ENCODE results near the gene ZDHHC13.

Gene ZDHHC13

GRCh38 chr11:19204836-19205235, 87.9 kb downstream of the ZDHHC13 start:
- DNase-seq (ENCODE audit: low read depth in 2 of 2): no peak

- DNase-seq (ENCODE audit: low read depth in 2 of 2): no peak
Observed at GRCh38 chr11:19208181-19208580, 91.2 kb downstream of the ZDHHC13 start.

DNA sequence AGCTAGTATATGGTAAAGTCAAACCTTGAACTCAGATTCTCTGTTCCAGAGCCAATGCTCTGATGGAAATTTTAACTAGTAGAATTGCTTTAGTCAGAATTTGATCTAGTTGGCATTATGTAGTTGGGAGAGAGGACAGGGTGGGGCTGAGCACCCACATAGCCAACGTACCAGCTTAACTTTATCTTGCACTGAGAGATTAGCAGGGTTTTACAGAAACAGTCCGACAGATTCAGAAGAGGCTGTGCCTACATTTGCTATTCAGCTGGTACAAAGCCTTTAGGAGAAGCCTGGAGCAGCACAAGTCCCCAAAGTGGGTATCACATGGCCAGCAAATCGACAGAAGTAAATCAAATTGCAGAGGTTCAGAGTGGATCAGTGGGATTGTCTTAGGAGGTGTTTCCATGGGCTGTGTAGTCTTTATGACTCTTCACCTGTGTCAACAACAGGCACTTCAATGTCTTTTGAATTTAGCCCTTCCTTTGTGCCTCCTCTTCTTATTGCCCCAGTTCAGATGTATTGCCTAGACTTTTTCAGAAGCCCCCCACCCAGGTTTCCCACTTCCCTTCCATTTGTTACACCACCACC, 92.1 kb downstream of the ZDHHC13 start:
- DNase-seq (ENCODE audit: low read depth in 2 of 2): no peak

DNA sequence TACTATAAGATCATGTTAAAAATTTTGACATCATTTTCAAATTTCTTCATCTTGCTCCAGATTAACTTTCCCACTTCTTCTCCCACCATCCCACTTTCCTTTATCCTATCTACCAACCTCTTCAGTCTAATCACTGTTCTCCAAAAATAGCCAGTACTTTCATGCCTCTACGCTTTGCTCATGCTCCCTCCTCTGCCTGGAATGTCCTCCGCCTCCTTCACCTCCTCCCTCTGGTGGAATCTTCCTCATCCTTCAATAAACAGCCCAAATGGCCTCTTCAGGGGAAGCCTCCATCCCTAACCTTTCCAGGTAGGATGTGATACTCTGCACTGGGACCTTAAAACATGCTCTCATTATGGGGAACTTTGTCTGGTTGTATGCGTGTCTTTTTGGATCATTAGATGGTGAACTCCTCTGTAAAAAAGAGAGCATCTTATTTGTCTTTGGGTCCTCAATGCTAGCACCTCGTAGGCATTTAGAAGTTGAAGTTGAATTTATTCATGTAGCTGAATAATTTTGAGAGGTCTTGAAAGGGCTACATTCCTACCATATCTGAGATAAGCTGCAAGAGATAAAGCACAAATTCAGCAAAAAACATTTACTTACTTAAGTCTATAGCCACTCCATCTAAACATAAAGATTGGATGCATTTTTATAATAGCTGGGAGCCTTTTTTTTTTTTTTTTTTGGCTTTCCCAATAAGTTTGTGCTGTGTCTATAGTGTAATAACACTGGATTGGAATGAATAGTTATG, 92.8 kb downstream of the ZDHHC13 start:
- no peak for DNase-seq (ENCODE audit: low read depth in 2 of 2)

DNA sequence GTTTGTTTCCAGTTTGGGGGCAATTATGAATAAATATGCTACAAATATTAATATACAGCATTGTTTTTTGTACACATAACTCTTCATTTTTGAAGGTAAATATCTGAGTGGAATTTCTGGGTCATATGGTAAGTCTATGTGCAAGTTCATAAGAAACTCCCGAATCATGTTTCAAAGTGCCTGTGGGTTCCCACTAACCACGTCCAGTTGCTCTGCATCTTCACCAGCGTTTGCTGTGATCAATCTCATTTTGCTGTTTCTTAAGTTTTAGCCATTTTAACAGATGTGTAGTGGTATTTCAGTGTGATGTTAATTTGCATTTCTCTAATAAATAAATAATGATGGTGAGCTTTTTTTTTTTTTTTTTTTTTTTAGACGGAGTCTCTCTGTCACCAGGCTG, 99.1 kb downstream of the ZDHHC13 start:
- no peak for DNase-seq (ENCODE audit: low read depth in 2 of 2)

DNA sequence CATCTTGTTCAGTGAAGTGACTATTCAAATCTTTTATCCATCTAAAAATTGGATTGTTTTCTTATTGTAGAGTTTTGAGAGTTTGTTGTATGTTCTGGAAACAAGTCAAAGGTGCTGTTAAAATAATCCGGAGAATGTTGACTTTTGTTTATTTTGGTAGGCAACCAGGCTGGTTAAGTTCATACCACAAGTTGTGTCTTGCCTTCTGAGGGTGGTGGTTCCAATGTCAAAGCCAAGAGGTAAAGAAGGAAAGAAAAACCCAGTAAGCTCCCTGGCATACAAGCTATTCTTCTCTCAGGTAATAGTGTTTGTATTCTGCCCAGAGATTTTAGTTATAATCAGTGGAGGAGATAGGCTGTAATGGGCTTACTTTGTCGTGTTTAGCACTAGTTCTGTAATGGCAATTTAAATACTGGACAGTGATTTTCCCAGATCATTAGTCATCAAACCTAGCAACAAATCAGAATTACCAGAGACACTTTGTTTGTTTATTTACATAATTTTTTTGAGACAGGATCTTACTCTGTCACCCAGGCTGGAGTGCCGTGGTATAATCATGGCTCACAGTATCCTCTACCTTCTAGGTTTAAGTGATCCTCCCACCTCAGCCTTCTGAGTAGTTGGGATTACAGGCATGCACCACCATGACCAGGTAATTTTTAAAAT, 99.9 kb downstream of the ZDHHC13 start:
- DNase-seq (ENCODE audit: low read depth in 2 of 2): no peak

DNA sequence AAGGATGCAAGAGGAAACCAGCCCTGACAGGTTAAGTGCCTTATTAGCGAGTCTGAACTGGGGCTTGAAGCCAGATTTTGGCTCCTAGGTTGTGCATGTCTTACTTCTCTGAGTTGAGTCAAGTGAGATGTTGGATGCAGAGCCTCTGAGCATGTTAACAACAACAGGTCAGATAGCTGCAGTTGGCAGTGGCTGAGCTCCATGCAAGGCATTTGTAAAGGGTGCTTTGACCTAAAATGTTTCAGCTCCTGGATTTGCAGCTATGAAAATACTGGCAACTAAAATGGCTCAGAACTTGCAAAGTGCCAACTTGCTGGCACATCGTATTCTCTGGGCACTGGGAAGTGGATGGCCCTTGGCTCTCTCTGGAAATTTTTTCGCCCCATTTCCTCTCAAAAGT, 101.2 kb downstream of the ZDHHC13 start:
- no peak for DNase-seq (ENCODE audit: low read depth in 2 of 2)

DNA sequence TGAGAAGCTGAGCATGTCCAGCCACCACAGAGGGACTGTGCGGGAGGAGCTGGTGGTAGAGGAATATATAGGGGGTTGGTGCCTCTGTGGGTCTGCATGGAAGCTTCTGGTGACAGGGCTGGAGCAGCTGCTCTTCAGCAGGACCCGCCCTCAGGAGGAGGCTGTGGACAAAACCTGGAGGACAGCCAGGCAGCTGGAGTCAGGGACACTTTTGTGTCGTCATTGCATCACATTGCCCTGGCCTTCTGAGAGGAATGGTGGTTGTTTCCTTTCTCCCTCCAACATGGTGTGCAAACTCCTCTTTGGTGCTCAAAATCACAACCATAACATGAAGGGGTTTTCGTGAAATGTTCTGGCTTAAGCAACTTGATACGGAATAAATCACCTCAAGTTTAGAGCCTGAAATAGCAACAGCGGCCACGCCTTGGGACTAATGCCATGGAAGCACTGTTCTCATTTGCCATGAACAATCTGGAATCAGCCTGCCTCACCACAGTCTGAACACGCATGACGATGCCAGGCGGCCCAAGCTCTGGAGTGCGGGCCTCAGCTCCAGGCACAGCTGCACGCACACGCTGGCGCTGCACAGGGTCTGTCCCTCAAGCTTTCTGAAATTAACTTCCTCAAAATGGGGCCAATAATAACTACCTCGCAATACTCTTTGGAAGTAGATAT, 102.0 kb downstream of the ZDHHC13 start:
- DNase-seq (ENCODE audit: low read depth in 2 of 2): no peak

- no peak for DNase-seq (ENCODE audit: low read depth in 2 of 2)
Observed at GRCh38 chr11:19220903-19221724, 104.1 kb downstream of the ZDHHC13 start.

- DNase-seq (ENCODE audit: low read depth in 2 of 2): no peak
Observed at GRCh38 chr11:19225123-19225522, 108.2 kb downstream of the ZDHHC13 start.

GRCh38 chr11:19225581-19225980, 108.6 kb downstream of the ZDHHC13 start:
- DNase-seq (ENCODE audit: low read depth in 2 of 2): no peak
